ENCODE results near the gene TBL1XR1. TPM values are rescaled to one million over a fixed set of nuclear protein-coding genes. Genes with fewer than 3 reads are reported as not detected.
"Not testable (repeated sequence)": the region's sequence is repeated elsewhere in the genome, so short reads cannot be mapped to it uniquely, and the experiment has no call there.

Gene TBL1XR1
- polyA plus RNA-seq, 3 donors = 138 to 149 (median 138) TPM

DNA sequence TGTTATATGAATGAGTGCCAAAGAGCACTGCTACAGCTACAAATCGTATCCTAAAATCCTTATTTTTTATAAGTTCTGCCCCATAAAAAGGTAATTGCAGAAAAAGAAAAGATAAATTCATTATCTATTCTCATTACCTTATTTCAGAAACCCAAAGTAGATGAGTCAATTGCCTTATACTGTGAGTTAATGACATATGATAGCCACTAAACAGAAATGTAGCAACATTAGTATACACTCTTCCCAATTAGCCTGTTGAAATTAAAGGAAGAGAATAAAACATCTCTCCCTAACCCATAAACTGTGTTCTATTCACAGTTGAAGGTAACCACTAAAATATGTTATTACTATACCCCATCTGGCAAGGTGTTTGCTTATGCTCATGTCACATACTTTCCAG, 11.0 kb downstream of the TBL1XR1 start:
- DNase-seq (ENCODE audit: low read depth in 3 of 3, low spot score in 2 of 3) = no peak

DNA sequence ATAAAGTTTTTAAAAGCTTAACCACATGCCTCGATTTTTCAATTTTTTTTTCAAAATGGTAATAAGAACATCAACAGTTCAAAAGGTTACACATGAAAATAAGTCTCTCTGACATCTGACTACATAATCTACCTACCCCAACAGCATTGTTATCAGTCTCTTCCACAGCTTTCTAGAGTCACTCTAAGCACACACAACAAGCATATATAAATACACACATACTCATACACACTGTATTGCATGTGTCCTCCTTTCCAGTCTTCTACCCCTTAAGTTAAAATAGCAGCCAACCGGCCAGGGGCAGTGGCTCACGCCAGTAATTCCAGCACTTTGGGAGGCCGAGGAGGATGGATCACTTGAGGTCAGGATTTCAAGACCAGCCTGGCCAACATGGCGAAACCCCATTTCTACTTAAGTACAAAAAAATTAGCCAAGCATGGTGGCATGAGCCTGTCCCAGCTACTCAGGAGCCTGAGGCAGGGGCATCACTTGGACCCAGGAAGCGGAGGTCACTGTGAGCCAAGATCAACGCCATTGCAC, 12.2 kb downstream of the TBL1XR1 start:
- DNase-seq (ENCODE audit: low read depth in 3 of 3, low spot score in 2 of 3) = no peak

- not testable (repeated sequence) for DNase-seq (ENCODE audit: low read depth in 3 of 3, low spot score in 2 of 3)
Measured at GRCh38 chr3:177184602-177185001, 12.7 kb downstream of the TBL1XR1 start.

GRCh38 chr3:177182352-177182751, 14.9 kb downstream of the TBL1XR1 start:
- DNase-seq (ENCODE audit: low read depth in 3 of 3, low spot score in 2 of 3) = no peak

DNA sequence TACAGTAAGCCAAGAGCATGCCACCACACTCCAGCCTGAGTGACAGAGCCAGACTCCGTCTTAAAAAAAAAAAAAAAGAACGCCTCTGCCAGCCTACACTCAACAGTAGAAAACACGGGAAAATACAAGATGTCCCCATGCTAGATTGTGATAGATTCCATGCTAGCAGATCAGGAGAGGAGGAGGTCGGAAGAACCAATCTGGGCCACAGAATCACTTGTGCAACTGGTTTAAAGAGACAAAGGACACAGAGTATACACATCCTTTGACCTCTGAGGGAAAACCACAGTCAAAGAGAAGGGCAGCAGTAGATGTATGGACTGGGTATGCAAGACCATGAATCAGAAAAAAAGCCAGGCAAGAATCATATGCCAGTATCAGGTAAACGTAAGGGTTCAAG, 15.9 kb downstream of the TBL1XR1 start:
- no peak for DNase-seq (ENCODE audit: low read depth in 3 of 3, low spot score in 2 of 3)

- DNase-seq (ENCODE audit: low read depth in 3 of 3, low spot score in 2 of 3) = no peak
Measured at GRCh38 chr3:177180506-177180905, 16.8 kb downstream of the TBL1XR1 start.

DNA sequence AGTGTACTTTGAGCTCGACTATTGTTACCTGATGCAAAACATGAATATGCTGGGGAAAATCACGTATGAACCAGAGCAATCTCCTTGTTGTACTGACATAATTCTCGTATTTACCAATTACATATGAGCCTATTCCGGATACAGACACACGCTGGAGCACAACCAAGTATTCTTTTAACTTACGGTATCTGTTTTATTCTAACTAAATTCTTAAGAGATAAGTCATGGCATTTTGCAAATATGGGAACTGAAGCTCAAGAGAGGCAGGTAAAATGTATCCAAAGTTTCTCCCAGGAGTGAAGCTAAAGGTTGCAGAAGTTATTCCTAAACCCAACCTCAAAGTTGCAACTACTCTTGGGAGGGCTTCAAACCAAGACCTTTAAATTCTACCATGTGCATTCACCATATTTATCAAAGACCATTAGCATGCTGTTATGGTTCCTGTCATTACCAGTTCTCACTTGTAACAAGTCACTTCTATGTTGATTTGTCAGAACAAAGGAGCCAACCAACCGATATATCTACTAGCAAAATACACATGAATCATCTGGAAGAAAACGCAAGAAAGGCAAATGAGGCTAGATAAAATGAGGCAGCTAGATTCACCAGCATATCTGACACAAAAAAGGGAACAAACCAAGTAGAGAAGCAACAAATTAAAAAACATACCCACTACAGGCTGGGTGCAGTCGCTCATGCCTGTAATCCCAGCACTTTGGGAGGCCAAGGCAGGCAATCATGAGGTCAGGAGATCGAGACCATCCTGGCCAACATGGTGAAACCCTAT, 17.8 kb downstream of the TBL1XR1 start:
- DNase-seq (ENCODE audit: low read depth in 3 of 3, low spot score in 2 of 3) = no peak

GRCh38 chr3:177177749-177178221, 19.5 kb downstream of the TBL1XR1 start:
- DNase-seq (ENCODE audit: low read depth in 3 of 3, low spot score in 2 of 3) = no peak

DNA sequence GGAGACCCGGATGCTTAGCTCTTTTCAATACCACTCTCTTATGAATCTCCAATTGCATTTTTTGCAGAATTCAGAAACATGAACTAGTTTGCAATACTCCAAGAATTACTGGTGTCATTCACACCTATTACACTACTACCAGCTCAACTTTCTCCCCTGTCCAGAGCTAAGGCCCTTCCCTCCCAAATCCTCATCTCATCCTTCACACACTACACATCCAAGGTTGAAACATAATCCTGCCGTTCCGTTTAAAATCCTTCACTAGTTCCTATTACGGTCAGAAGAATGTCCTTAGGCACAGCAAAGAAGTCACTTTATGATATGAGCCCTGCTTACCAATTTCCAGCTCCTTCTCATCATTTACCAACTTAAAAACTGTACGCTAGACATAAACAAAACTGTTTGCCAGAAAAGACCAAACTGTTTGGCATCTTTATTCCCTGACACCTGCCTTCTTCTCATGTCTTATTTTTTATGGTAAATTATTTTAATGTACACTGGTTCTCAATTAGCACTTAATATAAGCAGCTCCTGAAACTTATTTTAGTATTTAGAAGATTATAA, 22.6 kb downstream of the TBL1XR1 start:
- DNase-seq (ENCODE audit: low read depth in 3 of 3, low spot score in 2 of 3) = no peak

DNA sequence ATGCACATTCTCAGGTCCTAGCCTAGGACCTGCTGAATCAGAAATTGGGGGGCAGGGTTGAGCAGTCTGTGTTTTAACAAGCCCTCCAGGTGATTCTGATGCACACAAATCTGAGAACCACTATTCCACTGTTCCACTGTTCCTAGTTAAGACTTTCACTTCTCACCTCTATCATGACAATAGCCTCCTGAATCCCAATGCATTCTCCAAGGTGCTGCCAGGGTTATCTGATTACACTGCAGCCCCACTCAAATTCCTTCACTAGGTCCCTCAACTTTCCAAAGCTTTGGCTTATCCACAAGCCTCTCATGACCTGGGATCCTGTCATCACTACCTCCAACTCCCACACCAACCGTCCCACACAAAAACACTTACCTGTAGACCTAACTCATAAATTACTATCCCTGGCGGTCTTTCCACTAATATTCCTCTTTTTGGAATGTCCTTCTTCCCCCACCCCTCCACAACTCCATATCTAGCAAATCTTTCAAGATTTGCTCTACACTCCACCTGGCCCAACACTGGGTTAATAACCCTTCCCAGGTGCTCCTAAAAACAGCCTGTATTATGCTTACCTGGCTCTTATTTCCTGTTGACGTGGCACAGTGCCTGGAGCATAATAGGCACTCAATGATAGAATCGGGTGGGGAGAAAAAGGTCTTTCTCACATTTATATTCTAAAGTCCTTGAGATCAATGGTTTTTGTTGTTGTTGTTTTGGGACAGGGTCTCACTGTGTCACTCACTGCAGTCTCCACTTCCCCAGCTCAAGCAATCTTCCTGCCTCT, 27.2 kb downstream of the TBL1XR1 start:
- DNase-seq (ENCODE audit: low read depth in 3 of 3, low spot score in 2 of 3) = no peak

DNA sequence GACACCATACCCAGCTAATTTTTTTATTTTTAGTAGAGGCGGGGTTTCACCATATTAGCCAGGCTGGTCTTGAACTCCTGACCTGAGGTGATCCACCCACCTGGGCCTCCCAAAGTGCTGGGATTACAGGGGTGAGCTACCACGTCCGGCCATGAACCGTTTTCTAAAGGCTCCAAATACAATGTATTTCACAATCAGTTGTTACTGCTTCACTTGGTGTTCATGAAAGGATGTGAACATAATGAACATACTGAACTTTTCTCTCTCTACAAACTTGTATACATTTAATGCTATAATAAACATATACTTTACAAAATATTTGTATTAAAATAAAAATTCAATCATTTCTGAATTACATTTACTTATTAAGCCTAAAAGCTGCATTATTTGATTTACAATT, 28.9 kb downstream of the TBL1XR1 start:
- DNase-seq (ENCODE audit: low read depth in 3 of 3, low spot score in 2 of 3) = no peak

GRCh38 chr3:177162742-177163141, 34.5 kb downstream of the TBL1XR1 start:
- DNase-seq (ENCODE audit: low read depth in 3 of 3, low spot score in 2 of 3) = no peak

DNA sequence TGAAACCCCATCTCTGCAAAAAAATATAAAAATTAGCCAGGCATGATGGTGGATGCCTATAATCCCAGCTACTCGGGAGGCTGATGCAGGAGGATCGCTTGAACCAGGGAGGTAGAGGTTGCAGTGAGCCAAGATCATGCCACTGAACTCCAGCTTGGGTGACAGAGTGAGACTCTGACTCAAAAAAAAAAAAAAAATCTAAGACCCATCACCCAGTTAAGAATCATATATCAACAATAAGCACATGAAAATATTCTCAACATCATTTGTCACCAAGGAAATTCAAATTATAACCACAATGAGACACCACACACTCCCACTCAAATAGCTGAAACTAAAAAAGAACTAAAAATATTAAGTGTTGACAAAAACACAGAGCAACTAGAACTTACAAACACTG, 35.7 kb downstream of the TBL1XR1 start:
- not testable (repeated sequence) for DNase-seq (ENCODE audit: low read depth in 3 of 3, low spot score in 2 of 3)

DNA sequence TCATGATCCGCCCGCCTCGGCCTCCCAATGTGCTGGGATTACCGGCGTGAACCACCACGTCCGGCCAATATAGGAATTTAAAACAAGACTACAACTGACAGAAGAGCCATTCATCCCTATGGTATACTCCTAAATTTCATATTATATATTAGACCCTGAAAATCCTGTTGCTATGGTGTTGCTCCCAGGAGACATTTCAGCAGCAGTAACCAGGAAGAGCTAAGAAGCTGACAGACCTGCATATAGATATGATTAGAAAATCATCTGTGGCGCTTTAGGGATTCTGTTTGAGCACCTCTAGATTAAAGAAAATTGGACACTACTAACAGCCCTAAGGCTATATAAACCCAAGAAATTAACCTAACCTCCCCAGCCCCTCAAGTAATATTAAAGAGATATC, 38.8 kb downstream of the TBL1XR1 start:
- DNase-seq (ENCODE audit: low read depth in 3 of 3, low spot score in 2 of 3) = no peak

- DNase-seq (ENCODE audit: low read depth in 3 of 3, low spot score in 2 of 3) = no peak
Measured at GRCh38 chr3:177157492-177157891, 39.8 kb downstream of the TBL1XR1 start.

GRCh38 chr3:177154733-177155132, 42.5 kb downstream of the TBL1XR1 start:
- DNase-seq (ENCODE audit: low read depth in 3 of 3, low spot score in 2 of 3) = no peak

- no peak for DNase-seq (ENCODE audit: low read depth in 3 of 3, low spot score in 2 of 3)
Measured at GRCh38 chr3:177150970-177151627, 46.2 kb downstream of the TBL1XR1 start.

- no peak for DNase-seq (ENCODE audit: low read depth in 3 of 3, low spot score in 2 of 3)
Measured at GRCh38 chr3:177150218-177150916, 46.9 kb downstream of the TBL1XR1 start.

DNA sequence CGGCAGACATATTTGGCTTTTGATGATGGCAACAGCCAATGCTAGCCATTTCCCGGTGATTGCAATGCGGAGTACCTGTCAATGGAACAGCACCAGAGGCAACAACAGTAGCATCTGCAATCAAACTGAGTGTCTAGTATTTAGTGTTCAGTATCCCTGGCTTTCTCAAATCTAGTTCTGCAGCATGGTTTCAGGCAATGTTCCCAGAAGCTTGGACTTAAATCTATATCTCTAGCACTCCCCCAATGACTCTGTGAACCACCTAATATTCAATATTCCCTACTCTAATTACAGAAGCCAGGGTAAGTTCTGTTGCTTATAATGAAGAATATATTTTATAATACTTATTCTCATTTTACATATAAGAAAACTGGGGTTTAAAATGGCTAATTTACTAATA, 48.2 kb downstream of the TBL1XR1 start:
- no peak for DNase-seq (ENCODE audit: low read depth in 3 of 3, low spot score in 2 of 3)

GRCh38 chr3:177147790-177148189, 49.5 kb downstream of the TBL1XR1 start:
- DNase-seq (ENCODE audit: low read depth in 3 of 3, low spot score in 2 of 3) = no peak

All from right renal cortex interstitium (tissue), 3 donors.